SK-N-SH treated with all-trans-retinoic acid at 6 μM for 48 hours (cell line): Measurements from ENCODE around the gene STYXL1.
"Not testable (repeated sequence)": the region's sequence is repeated elsewhere in the genome, so short reads cannot be mapped to it uniquely, and the experiment has no call there.

Experiments
- ATAC-seq: fragments of 200-7000 bp; cut with Tn5 transposase; 3 replicates; pipeline ENCODE4 v1.9.1; 2020; ENCODE audit warnings: mild to moderate bottlenecking, moderate library complexity
- ARNTL ChIP-seq: fragments of 450-650 bp; formaldehyde crosslinking; IDR thresholded peaks from 2 replicates; pipeline ENCODE4 v1.5.0; 2020; ENCODE audit warnings: low read depth, mild to moderate bottlenecking, moderate library complexity, borderline replicate concordance
- BACH2 ChIP-seq: fragments of 250-450 bp; sonication (Bioruptor Pico); IDR thresholded peaks from 2 replicates; pipeline ENCODE4 v1.9.0; 2021; ENCODE audit warnings: mild to moderate bottlenecking, borderline replicate concordance
- CSDC2 ChIP-seq: fragments of 250-450 bp; sonication (Bioruptor Pico); IDR thresholded peaks from 2 replicates; pipeline ENCODE4 v1.5.0; 2020; ENCODE audit warnings: mild to moderate bottlenecking, moderate library complexity
- ESRRG ChIP-seq: fragments of 250-450 bp; sonication (Bioruptor Pico); IDR thresholded peaks from 2 replicates; pipeline ENCODE4 v1.6.1; 2021; ENCODE audit warnings: mild to moderate bottlenecking
- GLIS3 ChIP-seq: fragments of 250-450 bp; sonication (Bioruptor Pico); IDR thresholded peaks from 2 replicates; pipeline ENCODE4 v1.5.0; 2020; ENCODE audit warnings: mild to moderate bottlenecking, moderate library complexity
- OSR1 ChIP-seq: fragments of 250-450 bp; sonication (Bioruptor Pico); IDR thresholded peaks from 2 replicates; pipeline ENCODE4 v1.8.0; 2022; ENCODE audit warnings: moderate library complexity, mild to moderate bottlenecking, inconsistent platforms
- PPARA ChIP-seq: fragments of 250-450 bp; sonication (Bioruptor Pico); IDR thresholded peaks from 2 replicates; pipeline ENCODE4 v1.5.0; 2020; ENCODE audit warnings: mild to moderate bottlenecking, borderline replicate concordance
- RARB ChIP-seq: fragments of 250-450 bp; sonication (Bioruptor Pico); IDR thresholded peaks from 2 replicates; pipeline ENCODE4 v1.8.0; 2021; ENCODE audit warnings: mild to moderate bottlenecking, moderate library complexity
- SNAI2 ChIP-seq: fragments of 250-450 bp; sonication (Bioruptor Pico); IDR thresholded peaks from 2 replicates; pipeline ENCODE4 v1.5.0; 2020; ENCODE audit warnings: mild to moderate bottlenecking, moderate library complexity
- TCF4 ChIP-seq: fragments of 250-450 bp; sonication (Bioruptor Pico); IDR thresholded peaks from 2 replicates; pipeline ENCODE4 v1.8.0; 2021; ENCODE audit warnings: mild to moderate bottlenecking, moderate library complexity, borderline replicate concordance
- ZC3H10 ChIP-seq: fragments of 250-450 bp; sonication (Bioruptor Pico); IDR thresholded peaks from 2 replicates; pipeline ENCODE4 v1.5.1; 2021; ENCODE audit warnings: mild to moderate bottlenecking, moderate library complexity
- ZFP30 ChIP-seq: fragments of 450-650 bp; formaldehyde crosslinking; IDR thresholded peaks from 2 replicates; pipeline ENCODE4 v1.5.0; 2022; ENCODE audit warnings: mild to moderate bottlenecking, moderate library complexity
- ZNF565 ChIP-seq: fragments of 450-650 bp; formaldehyde crosslinking; conservative IDR thresholded peaks from 2 replicates; pipeline ENCODE4 v1.5.0; 2020; ENCODE audit warnings: low read depth, mild to moderate bottlenecking, moderate library complexity
- ZNF70 ChIP-seq: fragments of 450-650 bp; formaldehyde crosslinking; IDR thresholded peaks from 2 replicates; pipeline ENCODE4 v1.5.0; 2020; ENCODE audit warnings: mild to moderate bottlenecking, moderate library complexity
- ZNF8 ChIP-seq: fragments of 450-650 bp; formaldehyde crosslinking; IDR thresholded peaks from 2 replicates; pipeline ENCODE4 v1.5.0; 2020; ENCODE audit warnings: mild to moderate bottlenecking, moderate library complexity
- TF ChIP-seq, protein P1 (sequence below): fragments of 250-450 bp; sonication (Bioruptor Pico); IDR thresholded peaks from 2 replicates; pipeline ENCODE4 v1.5.1; 2021; ENCODE audit warnings: mild to moderate bottlenecking, moderate library complexity
- TF ChIP-seq, protein P2 (sequence below): fragments of 250-450 bp; sonication (Bioruptor Pico); IDR thresholded peaks from 2 replicates; pipeline ENCODE4 v1.5.0; 2020; ENCODE audit warnings: mild to moderate bottlenecking, moderate library complexity
- TF ChIP-seq, protein P3 (sequence below): fragments of 250-450 bp; sonication (Bioruptor Pico); IDR thresholded peaks from 2 replicates; pipeline ENCODE4 v1.5.1; 2020; ENCODE audit warnings: low read depth, mild to moderate bottlenecking, moderate library complexity
- TF ChIP-seq, protein P4 (sequence below): fragments of 250-450 bp; sonication (Bioruptor Pico); IDR thresholded peaks from 2 replicates; pipeline ENCODE4 v1.8.0; 2021; ENCODE audit warnings: low read depth, mild to moderate bottlenecking, moderate library complexity, borderline replicate concordance
- TF ChIP-seq, protein P5 (sequence below): fragments of 250-450 bp; sonication (Bioruptor Pico); IDR thresholded peaks from 2 replicates; pipeline ENCODE4 v1.8.0; 2020; ENCODE audit warnings: mild to moderate bottlenecking, moderate library complexity, borderline replicate concordance

STYXL1 gene

DNA sequence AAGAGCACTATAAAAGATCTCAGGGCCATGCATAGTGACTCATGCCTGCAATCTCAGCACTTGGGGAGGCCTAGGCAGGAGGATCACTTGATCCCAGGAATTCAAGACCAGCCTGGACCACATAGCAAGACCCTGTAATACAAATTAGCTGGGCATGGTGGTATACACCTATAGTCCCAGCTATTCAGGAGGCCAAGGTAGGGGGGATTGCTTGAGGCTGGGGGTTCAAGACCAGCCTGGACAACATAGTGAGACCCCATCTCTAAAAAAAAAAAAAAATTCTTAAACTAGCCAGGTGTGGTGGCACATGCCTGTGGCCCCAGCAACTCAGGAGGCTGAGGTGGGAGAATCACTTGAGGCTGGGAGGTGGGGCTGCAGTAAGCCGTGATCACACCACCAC is 15.8 kb downstream of the STYXL1 start:
- ATAC-seq = no peak
- TF ChIP-seq, protein P1, sequence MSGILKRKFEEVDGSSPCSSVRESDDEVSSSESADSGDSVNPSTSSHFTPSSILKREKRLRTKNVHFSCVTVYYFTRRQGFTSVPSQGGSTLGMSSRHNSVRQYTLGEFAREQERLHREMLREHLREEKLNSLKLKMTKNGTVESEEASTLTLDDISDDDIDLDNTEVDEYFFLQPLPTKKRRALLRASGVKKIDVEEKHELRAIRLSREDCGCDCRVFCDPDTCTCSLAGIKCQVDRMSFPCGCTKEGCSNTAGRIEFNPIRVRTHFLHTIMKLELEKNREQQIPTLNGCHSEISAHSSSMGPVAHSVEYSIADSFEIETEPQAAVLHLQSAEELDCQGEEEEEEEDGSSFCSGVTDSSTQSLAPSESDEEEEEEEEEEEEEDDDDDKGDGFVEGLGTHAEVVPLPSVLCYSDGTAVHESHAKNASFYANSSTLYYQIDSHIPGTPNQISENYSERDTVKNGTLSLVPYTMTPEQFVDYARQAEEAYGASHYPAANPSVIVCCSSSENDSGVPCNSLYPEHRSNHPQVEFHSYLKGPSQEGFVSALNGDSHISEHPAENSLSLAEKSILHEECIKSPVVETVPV = no peak
- no peak for TF ChIP-seq SNAI2 (CRISPR knock-in tag)
- TF ChIP-seq ESRRG = no peak
- TF ChIP-seq ARNTL (CRISPR knock-in tag) = no peak
- TF ChIP-seq ZC3H10 (CRISPR knock-in tag) = no peak
- TF ChIP-seq ZNF565 (CRISPR knock-in tag) = no peak
- TF ChIP-seq CSDC2 = no peak
- TF ChIP-seq ZNF70 (CRISPR knock-in tag) = no peak
- no peak for TF ChIP-seq ZFP30 (CRISPR knock-in tag)
- no peak for TF ChIP-seq ZNF8 (CRISPR knock-in tag)
- TF ChIP-seq OSR1 (CRISPR knock-in tag) = no peak
- TF ChIP-seq BACH2 (CRISPR knock-in tag) = no peak
- TF ChIP-seq TCF4 (CRISPR knock-in tag) = no peak

DNA sequence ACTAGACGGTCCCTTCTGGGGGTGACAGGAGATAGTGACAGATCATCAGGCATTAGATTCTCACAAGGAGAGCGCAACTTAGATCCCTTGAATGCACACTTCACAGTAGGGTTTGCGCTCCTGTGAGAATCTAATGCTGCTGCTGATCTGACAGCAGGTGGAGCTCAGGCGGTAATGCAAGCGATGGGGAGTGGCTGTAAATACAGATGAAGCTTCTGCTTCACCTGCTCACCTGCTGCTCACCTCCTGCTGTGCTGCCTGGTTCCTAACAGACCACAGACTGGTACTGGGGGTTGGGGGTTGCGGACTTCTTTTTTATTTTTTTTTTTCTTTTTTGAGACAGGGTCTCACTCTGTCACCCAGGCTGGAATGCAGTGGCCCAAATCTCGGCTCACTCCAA is 18.1 kb downstream of the STYXL1 start:
- ATAC-seq = not testable (repeated sequence)

DNA sequence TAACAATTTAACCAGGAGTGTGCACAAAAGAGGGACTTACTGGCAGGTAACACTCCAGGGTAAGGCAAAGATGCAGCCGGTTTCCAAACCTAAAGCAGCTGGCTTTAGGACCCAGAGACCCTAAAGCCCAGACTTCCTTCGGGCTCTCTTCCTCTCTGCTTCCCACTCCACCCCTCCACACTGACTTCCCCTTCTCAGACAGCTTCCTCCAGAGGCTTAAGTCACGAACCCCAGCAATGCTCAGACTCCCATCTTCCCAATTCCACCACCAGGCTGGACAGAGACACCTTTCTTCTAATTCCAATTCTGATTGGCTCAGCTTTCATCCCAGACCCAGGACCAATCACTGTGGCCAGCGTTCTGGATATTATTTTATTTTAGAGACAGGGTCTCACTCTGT is 24.8 kb downstream of the STYXL1 start:
- TF ChIP-seq SNAI2 (CRISPR knock-in tag) (no peak), PPARA (CRISPR knock-in tag) (no peak), ZFP30 (CRISPR knock-in tag) (no peak), GLIS3 (no peak), ZNF565 (CRISPR knock-in tag) (no peak), RARB (CRISPR knock-in tag) (no peak), ZNF70 (CRISPR knock-in tag) (no peak)
- TF ChIP-seq, protein P2, sequence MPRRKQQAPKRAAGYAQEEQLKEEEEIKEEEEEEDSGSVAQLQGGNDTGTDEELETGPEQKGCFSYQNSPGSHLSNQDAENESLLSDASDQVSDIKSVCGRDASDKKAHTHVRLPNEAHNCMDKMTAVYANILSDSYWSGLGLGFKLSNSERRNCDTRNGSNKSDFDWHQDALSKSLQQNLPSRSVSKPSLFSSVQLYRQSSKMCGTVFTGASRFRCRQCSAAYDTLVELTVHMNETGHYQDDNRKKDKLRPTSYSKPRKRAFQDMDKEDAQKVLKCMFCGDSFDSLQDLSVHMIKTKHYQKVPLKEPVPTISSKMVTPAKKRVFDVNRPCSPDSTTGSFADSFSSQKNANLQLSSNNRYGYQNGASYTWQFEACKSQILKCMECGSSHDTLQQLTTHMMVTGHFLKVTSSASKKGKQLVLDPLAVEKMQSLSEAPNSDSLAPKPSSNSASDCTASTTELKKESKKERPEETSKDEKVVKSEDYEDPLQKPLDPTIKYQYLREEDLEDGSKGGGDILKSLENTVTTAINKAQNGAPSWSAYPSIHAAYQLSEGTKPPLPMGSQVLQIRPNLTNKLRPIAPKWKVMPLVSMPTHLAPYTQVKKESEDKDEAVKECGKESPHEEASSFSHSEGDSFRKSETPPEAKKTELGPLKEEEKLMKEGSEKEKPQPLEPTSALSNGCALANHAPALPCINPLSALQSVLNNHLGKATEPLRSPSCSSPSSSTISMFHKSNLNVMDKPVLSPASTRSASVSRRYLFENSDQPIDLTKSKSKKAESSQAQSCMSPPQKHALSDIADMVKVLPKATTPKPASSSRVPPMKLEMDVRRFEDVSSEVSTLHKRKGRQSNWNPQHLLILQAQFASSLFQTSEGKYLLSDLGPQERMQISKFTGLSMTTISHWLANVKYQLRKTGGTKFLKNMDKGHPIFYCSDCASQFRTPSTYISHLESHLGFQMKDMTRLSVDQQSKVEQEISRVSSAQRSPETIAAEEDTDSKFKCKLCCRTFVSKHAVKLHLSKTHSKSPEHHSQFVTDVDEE (CRISPR knock-in tag) = no peak
- TF ChIP-seq, protein P3, sequence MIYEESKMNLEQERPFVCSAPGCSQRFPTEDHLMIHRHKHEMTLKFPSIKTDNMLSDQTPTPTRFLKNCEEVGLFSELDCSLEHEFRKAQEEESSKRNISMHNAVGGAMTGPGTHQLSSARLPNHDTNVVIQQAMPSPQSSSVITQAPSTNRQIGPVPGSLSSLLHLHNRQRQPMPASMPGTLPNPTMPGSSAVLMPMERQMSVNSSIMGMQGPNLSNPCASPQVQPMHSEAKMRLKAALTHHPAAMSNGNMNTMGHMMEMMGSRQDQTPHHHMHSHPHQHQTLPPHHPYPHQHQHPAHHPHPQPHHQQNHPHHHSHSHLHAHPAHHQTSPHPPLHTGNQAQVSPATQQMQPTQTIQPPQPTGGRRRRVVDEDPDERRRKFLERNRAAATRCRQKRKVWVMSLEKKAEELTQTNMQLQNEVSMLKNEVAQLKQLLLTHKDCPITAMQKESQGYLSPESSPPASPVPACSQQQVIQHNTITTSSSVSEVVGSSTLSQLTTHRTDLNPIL = no peak
- TF ChIP-seq, protein P4, sequence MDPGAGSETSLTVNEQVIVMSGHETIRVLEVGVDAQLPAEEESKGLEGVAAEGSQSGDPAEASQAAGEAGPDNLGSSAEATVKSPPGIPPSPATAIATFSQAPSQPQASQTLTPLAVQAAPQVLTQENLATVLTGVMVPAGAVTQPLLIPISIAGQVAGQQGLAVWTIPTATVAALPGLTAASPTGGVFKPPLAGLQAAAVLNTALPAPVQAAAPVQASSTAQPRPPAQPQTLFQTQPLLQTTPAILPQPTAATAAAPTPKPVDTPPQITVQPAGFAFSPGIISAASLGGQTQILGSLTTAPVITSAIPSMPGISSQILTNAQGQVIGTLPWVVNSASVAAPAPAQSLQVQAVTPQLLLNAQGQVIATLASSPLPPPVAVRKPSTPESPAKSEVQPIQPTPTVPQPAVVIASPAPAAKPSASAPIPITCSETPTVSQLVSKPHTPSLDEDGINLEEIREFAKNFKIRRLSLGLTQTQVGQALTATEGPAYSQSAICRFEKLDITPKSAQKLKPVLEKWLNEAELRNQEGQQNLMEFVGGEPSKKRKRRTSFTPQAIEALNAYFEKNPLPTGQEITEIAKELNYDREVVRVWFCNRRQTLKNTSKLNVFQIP (CRISPR knock-in tag) = no peak
- TF ChIP-seq, protein P1 = no peak
- TF ChIP-seq, protein P5, sequence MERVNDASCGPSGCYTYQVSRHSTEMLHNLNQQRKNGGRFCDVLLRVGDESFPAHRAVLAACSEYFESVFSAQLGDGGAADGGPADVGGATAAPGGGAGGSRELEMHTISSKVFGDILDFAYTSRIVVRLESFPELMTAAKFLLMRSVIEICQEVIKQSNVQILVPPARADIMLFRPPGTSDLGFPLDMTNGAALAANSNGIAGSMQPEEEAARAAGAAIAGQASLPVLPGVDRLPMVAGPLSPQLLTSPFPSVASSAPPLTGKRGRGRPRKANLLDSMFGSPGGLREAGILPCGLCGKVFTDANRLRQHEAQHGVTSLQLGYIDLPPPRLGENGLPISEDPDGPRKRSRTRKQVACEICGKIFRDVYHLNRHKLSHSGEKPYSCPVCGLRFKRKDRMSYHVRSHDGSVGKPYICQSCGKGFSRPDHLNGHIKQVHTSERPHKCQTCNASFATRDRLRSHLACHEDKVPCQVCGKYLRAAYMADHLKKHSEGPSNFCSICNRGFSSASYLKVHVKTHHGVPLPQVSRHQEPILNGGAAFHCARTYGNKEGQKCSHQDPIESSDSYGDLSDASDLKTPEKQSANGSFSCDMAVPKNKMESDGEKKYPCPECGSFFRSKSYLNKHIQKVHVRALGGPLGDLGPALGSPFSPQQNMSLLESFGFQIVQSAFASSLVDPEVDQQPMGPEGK = no peak
- ATAC-seq = no peak
